ENCODE data around the gene ZNF385B.
"Not testable (repeated sequence)": the region's sequence is repeated elsewhere in the genome, so short reads cannot be mapped to it uniquely, and the experiment has no call there.

Gene ZNF385B

GRCh38 chr2:179861416-179862067 is at the start of gene ZNF385B:
ZNF385B (minus strand) TSS chr2:179861612.
- in situ Hi-C loops (cut with HindIII; ENCODE audit: low sequenced_read_pairs) = no loop called here

DNA sequence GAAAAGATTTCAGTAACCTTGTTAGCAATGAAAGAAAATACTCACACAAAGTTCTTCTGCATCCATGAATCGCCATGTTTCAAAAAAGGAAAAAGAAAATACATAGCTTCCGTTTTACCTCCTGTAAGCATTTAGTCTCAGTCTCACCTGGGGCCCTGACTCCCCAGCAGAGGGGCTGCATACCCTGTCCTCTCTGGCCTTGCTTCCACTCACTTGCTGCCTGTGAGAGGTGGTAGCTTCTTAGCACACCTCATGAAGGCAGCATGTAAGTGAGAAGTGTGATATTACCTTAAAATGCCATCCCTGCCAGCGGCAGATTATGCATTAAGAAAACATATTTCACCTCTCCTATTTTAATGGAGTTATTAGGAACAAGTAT is 49.3 kb upstream of the ZNF385B start:
- in situ Hi-C loops (cut with HindIII; ENCODE audit: low sequenced_read_pairs) = no loop called here

GRCh38 chr2:179909845-179910734 is 48.7 kb upstream of the ZNF385B start:
- in situ Hi-C loops (cut with HindIII; ENCODE audit: low sequenced_read_pairs) = no loop called here

GRCh38 chr2:179900655-179901054 is 39.2 kb upstream of the ZNF385B start:
- in situ Hi-C loops (cut with HindIII; ENCODE audit: low sequenced_read_pairs) = no loop called here

GRCh38 chr2:179899666-179900065 is 38.3 kb upstream of the ZNF385B start:
- in situ Hi-C loops (cut with HindIII; ENCODE audit: low sequenced_read_pairs) = no loop called here

DNA sequence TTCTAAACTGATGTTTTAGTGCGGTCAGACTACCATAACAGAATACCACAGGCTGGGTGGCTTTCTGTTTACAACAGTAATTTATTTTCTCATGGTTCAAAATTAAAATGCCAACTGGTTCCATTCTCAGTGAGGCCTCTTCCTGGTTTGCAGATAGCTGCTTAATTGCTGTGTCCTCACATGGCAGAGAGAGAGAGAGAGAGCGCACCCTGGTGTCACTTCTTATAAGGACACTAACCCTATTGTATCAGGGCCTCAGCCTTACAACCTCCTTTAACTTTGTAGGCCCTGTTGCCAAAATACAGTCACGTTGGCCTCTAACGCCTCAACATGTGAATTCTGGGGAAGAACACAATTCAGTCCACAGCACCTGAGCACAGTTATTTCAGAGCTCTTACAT is 37.5 kb upstream of the ZNF385B start:
- in situ Hi-C loops (cut with HindIII; ENCODE audit: low sequenced_read_pairs) = no loop called here

GRCh38 chr2:179893616-179894015 is 32.2 kb upstream of the ZNF385B start:
- in situ Hi-C loops (cut with HindIII; ENCODE audit: low sequenced_read_pairs) = no loop called here

DNA sequence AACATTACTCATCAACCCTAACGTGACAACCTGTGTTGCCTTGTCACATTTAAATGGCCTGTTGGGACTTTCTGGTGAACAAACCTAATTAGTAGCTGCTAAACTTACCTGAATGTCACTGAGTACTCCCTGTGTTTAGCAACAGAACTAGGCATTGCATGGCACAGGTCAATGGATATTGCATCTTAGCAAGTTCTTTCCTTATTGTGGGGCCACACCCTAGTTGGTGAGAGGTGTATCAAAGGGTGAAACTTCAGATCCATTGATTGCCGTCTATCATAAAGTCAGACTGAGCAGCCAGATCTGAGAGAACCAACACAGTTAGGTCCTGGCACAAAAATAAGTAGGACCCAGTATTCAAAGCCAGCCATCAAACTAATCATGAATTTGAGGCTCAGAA is 29.8 kb upstream of the ZNF385B start:
- in situ Hi-C loops (cut with HindIII; ENCODE audit: low sequenced_read_pairs) = no loop called here

DNA sequence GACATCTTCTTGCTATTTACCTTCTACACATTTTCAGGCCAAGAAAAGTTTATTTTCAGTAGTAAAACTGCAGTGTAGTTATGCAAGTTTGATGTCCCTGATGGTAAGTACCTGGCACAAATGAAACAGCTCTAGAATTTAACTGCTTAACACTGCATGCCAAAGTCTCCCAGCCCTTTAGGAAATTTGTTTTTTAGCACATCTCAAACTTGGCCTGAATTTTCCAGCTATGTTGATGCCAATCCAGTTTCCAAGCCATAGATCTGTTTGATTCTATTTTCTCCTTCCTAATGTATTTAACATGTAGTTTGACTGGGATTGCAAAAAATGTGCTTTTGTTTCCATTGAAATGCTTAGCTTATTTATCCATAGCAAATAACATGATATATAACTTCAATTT is 29.3 kb upstream of the ZNF385B start:
- in situ Hi-C loops (cut with HindIII; ENCODE audit: low sequenced_read_pairs) = no loop called here

DNA sequence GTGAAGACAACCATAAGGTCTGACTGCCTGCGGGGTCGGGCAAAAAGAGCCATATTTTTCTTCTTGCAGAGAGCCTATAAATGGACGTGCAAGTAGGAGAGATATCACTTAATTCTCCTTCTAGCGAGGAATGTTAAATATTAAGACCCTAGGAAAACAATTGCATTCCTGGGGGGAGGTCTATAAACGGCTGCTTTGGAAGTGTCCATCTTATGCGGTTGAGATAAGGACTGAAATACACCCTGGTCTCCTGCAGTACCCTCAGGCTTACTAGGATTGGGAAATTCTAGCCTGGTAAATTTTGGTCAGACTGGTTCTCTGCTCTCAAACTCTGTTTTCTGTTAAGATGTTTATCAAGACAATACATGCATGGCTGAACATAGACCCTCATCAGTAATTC is 27.2 kb upstream of the ZNF385B start:
- in situ Hi-C loops (cut with HindIII; ENCODE audit: low sequenced_read_pairs) = not testable (repeated sequence)

DNA sequence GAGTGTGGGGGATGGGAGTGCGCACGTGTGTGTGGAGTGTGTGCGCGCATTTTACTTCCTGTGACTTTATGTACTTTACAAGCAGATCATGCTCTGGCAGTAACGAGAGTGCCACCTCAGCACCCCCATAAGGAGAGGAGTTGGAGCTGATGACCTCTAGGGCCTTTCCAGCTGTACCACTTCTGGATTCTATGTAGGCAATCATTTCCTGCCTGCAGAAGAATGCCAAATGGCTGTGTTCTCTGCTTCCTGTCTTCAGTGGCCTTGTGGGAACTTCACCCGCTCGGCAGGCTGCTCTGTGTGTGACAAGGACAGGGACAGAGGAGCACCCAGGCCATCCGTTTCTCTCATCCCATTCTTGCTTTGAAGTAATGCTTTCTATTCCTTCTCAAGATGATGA is 22.8 kb upstream of the ZNF385B start:
- in situ Hi-C loops (cut with HindIII; ENCODE audit: low sequenced_read_pairs) = no loop called here

DNA sequence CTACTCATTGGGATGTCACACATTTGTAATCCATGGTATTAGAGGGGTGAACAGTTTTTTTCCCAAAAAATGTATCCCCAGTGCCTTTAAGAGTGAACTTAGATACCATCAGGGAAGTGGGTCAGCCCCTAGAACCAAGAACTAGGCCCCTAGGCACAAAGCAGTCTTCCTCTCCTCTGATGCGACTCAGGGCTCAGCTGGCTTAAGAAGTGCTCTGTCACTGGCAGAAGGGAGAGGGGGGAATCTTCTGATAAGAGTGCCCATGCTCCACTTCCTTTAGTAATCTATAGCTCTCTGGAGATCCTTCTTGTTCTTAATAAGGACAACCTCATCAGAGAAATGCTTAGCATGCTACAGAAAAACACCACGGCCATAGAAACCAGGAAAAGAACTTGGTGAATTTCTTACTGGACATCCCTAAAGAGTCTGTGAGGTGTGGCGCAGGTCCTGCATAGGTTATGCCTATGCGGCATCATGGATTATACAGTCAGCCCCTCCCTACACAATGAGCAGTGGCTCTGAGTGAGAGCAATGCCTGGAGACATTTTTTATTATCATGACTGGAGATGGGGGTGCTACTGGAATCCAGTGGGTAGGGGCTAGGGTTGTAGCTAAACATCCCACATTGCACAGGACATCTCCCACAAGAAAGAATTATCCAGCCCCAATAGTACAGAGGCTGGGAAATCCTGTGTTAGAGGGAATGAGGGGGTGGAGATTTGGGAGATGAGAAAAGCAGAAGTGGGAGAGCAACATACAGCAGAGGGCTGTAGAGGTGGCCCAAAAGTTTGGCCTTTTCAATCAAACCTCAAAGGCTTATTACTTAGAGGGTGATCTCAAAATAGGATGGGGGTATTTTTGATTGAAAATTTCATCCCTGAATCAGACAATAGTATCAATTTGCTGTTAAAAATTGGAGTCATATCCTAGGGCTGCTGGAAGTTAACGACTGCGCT is 21.7 kb upstream of the ZNF385B start:
- in situ Hi-C loops (cut with HindIII; ENCODE audit: low sequenced_read_pairs) = no loop called here

GRCh38 chr2:179877601-179878364 is 16.4 kb upstream of the ZNF385B start:
- in situ Hi-C loops (cut with HindIII; ENCODE audit: low sequenced_read_pairs) = no loop called here

GRCh38 chr2:179876266-179876665 is 14.9 kb upstream of the ZNF385B start:
- in situ Hi-C loops (cut with HindIII; ENCODE audit: low sequenced_read_pairs) = no loop called here

GRCh38 chr2:179875864-179876263 is 14.5 kb upstream of the ZNF385B start:
- in situ Hi-C loops (cut with HindIII; ENCODE audit: low sequenced_read_pairs) = no loop called here

DNA sequence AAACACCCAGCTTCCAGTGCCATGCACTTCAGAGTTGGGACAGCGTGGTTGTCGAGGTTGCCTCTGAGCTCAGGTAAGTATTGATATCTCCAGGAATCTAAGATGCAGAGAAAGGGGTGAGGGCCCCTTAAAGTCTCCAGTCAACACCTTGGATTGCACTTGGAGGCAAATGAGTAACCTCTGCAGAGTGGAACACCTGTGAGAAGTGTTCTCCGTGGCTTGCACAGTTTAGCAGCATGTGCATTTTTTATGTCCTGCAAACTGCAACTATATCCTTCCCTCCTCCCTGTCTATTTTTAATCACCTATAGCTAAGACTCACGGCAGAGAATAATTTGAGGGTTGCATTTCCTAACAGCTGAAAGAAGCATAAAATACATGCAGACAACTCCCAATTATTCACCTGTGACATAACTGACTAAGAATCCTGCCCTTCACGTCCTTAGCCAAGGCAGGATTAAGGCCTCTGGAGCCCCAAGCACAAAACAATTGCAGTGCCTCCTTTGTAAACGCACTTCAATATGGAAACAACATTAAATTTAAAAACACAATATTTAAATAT is 1.6 kb upstream of the ZNF385B start:
- in situ Hi-C loops (cut with HindIII; ENCODE audit: low sequenced_read_pairs) = no loop called here

DNA sequence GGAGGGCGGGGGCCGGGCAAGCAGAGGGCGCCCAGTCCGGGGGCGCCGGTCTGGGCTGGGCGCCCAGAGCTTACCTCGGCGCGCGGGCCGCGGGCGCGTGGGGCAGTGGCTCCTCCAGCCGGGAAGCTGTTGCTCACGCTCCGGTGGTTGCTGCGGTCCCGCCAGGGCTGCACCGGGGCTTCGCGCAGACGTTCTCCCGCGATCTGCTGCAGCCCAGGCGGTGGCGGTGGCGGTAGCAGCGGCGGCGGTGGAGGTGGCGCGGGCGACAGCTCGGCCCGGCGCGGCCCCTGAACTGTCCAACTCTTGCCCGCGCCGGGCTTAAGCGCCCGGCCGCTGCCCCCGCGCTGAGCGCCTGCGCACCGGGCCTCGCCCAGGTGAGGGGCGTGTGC is 391 bp downstream of the ZNF385B start:
- in situ Hi-C loops (cut with HindIII; ENCODE audit: low sequenced_read_pairs) = no loop called here

- in situ Hi-C loops (cut with HindIII; ENCODE audit: low sequenced_read_pairs) = no loop called here
These were observed 971 bp downstream of the ZNF385B start for GRCh38 chr2:179860255-179861026.

DNA sequence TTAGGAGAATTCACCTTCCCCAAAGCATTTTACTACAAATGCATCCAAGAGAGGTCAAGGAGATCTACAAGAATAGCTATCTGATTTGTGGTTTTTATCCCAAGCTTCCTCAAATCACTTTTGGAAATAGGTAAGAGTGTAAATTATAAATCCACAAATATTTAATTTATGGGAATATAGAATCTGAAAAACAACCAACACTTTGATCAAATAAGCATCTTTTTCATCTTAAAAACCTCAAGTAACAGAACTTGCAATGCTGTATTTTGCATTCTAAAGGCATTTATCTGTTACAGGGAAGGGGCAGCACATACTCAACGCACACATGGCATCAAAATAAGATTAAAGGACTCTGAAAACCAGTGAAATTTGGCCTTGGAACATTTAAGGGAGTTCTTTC is 1.9 kb downstream of the ZNF385B start:
- in situ Hi-C loops (cut with HindIII; ENCODE audit: low sequenced_read_pairs) = no loop called here

Data from endothelial cell of hepatic sinusoid (primary cell).